Prostate gland (tissue), 2 donors: ENCODE results near the gene C1QTNF6. TPM values are rescaled to one million over a fixed set of nuclear protein-coding genes. Genes with fewer than 3 reads are reported as not detected.

ENCODE experiments used
- DNase-seq: peaks from one replicate; pipeline ENCODE4 v3.0.0-alpha.2; 2019; ENCODE audit warnings: low spot score
- H3K27ac ChIP-seq, 2 donors: fragments of 200-600 bp; sonication (generic); 2 replicates each; pipeline ENCODE4 v1.5.1; 2017 to 2019
- H3K27me3 ChIP-seq: fragments of 200-600 bp; sonication (generic); replicated peaks from 2 replicates; pipeline ENCODE4 v1.5.1; 2019; ENCODE audit not compliant: insufficient read depth
- H3K36me3 ChIP-seq, 2 donors: fragments of 200-600 bp; sonication (generic); 1 replicate in 1 of 2; 2 replicates in 1 of 2; pipeline versions ENCODE4 v1.5.1 to v1.8.1; 2017 to 2019
- H3K4me1 ChIP-seq: fragments of 200-600 bp; sonication (generic); replicated peaks from 2 replicates; pipeline ENCODE4 v1.5.1; 2019
- H3K4me3 ChIP-seq, 2 donors: fragments of 200-600 bp; sonication (generic); 2 replicates each; pipeline ENCODE4 v1.5.1; 2017 to 2019
- H3K9me3 ChIP-seq: fragments of 200-600 bp; sonication (generic); 2 replicates; pipeline ENCODE4 v1.5.1; 2017
- POLR2A ChIP-seq: fragments of 450-650 bp; IDR thresholded peaks from one replicate; pipeline ENCODE4 v1.6.1; 2016; ENCODE audit warnings: antibody characterized with exemption, mild to moderate bottlenecking
- POLR2AphosphoS5 ChIP-seq: sonication (generic); formaldehyde crosslinking; IDR thresholded peaks from one replicate; pipeline ENCODE4 v1.6.1; 2017; ENCODE audit warnings: antibody characterized with exemption
- WGBS: methylation state at CpG from one replicate; pipeline ENCODE4 v1.1.5; 2018; 5-methylcytosine and 5-hydroxymethylcytosine counted together
- intact Hi-C: fragments of 100-400 bp; cut with DNase I; formaldehyde crosslinking; loops from one replicate; pipeline ENCODE4 v1.14.2; 2022
- total RNA-seq, 2 donors: library from RNA; depleted of rRNA; stranded (reverse); fragments of >200 nt; gene quantifications; one replicate each; pipeline ENCODE4 v1.1.0, GENCODE V29; 2016
- TF ChIP-seq, protein P1 (sequence below), 4 experiments: fragments of 200-600 bp in 2 of 4; fragments of 450-650 bp in 2 of 4; sonication (generic) in 2 of 4; IDR thresholded peaks; 1 replicate in 3 of 4; 2 replicates in 1 of 4; pipeline ENCODE4 v1.5.1; 2016 to 2019; ENCODE audit warnings: antibody characterized with exemption in 4 of 4, mild to moderate bottlenecking in 2 of 4, moderate library complexity in 2 of 4

Gene C1QTNF6
- total RNA-seq, 2 donors from 2014 or later, result 2.1 to 9.3 TPM

DNA sequence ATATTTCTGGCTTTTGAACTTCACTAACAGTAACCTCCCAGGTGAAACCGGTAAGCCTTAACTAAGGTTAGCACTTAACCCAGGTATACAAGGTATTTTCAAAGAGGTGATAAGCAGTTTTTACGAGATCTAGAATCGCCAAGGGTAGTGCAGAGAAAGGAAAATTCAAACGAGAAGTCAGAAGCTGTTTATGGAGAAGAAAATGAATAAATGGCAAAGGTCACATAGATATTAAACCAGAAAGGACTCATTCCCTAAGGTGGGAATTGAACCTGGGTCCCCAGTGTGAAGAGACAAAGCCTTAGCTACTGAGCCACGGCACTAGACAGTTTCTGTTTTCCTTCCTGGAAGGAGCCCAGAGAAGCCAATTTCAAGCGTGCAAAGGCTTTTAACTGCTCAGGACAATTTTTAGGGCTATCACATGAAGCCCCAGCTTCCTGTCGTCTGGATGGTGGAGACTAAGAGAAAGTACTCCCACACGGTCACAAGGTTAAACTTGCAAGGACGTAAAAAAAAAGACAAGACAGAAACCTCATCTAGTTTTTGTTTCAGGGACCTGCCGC is 5.7 kb upstream of the C1QTNF6 start:
- WGBS, result 50% methylated on average over 10 of the region's 10 CpGs
- no peak for TF ChIP-seq POLR2A
- TF ChIP-seq, protein P1, sequence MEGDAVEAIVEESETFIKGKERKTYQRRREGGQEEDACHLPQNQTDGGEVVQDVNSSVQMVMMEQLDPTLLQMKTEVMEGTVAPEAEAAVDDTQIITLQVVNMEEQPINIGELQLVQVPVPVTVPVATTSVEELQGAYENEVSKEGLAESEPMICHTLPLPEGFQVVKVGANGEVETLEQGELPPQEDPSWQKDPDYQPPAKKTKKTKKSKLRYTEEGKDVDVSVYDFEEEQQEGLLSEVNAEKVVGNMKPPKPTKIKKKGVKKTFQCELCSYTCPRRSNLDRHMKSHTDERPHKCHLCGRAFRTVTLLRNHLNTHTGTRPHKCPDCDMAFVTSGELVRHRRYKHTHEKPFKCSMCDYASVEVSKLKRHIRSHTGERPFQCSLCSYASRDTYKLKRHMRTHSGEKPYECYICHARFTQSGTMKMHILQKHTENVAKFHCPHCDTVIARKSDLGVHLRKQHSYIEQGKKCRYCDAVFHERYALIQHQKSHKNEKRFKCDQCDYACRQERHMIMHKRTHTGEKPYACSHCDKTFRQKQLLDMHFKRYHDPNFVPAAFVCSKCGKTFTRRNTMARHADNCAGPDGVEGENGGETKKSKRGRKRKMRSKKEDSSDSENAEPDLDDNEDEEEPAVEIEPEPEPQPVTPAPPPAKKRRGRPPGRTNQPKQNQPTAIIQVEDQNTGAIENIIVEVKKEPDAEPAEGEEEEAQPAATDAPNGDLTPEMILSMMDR (IDR thresholded peaks at IDR 0.05), result no peak
- TF ChIP-seq POLR2AphosphoS5, result no peak

DNA sequence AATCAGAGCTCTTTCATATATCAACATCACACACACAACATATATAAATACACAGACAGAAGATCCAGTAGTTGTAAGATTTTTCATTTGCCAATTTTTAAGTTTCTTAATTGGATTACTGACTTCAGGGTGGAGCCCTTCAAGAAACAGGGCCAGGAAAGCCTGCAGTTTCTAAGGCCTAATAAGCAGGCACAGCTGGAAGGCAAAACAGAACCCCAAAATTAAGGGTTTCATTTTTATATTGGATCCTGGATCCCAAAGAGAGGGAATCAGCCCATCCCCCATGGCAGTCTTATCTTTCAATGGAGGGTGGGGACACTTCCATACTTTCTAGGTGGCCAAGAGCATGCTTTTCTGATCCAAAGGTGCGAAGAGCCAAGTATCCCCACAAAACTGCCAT is 4.7 kb upstream of the C1QTNF6 start:
- Histone ChIP-seq H3K27me3 (no peaks in the 10 kb centered on the region), H3K4me1 (peaks cover 26% of the 10 kb centered on the region), H3K9me3 (no peaks in the 10 kb centered on the region), H3K4me3 (no peak overlapping the region), H3K27ac (no peak overlapping the region), H3K36me3 (no peaks in the 10 kb centered on the region)
- no peak for TF ChIP-seq POLR2A
- no peak for TF ChIP-seq POLR2AphosphoS5
- TF ChIP-seq, protein P1 (IDR thresholded peaks at IDR 0.05), result no peak
- no peak for DNase-seq
- WGBS, result 100% methylated on average over 1 of the region's 1 CpG
- intact Hi-C loops, result loop anchor here (10.0 kb wide), 1 partner anchor 408 kb away; no protein-coding TSS in a partner anchor

More for the DNA sequence above, 5.7 kb upstream of the C1QTNF6 start:
- intact Hi-C loops, result loop anchor here (10.0 kb wide), 1 partner anchor 409 kb away; no protein-coding TSS in a partner anchor
- H3K27me3 ChIP-seq, result no peaks in the 10 kb centered on the region
- peak overlapping the region in 1 of 2 donors; percentile 24 for H3K27ac ChIP-seq
- peaks cover 32% of the 10 kb centered on the region for H3K4me1 ChIP-seq
- H3K9me3 ChIP-seq, result no peaks in the 10 kb centered on the region
- no peak overlapping the region for H3K4me3 ChIP-seq
- H3K36me3 ChIP-seq, result no peaks in the 10 kb centered on the region
- DNase-seq, result no peak

DNA sequence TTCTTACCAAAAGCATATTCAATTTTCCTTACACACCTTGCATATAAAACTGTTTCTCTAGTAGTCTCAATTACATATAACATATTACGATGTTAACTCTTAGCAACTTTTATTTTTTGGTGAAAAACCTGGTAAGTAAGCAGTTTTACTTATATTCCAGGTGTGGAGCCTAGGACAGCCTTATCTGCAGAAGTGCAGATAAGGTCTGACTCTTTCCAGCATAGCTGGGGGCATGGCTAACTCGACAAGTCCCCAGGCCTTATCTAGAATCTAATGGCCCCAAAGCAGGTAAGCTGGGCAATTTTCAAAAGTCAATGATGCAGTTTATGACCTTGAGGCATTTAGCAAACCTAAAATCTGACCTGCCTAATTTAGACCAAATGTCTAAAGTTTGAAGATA is 4.2 kb upstream of the C1QTNF6 start:
- 58% methylated on average over 2 of the region's 2 CpGs for WGBS
- no peak overlapping the region for H3K4me3 ChIP-seq
- no peaks in the 10 kb centered on the region for H3K27me3 ChIP-seq
- TF ChIP-seq, protein P1 (IDR thresholded peaks at IDR 0.05), result no peak
- TF ChIP-seq POLR2AphosphoS5 (no peak), POLR2A (no peak)
- intact Hi-C loops, result loop anchor here (10.0 kb wide), 1 partner anchor 407 kb away; no protein-coding TSS in a partner anchor
- H3K27ac ChIP-seq, result no peak overlapping the region
- no peaks in the 10 kb centered on the region for H3K36me3 ChIP-seq
- H3K9me3 ChIP-seq, result no peaks in the 10 kb centered on the region
- no peak for DNase-seq
- peaks cover 22% of the 10 kb centered on the region for H3K4me1 ChIP-seq

DNA sequence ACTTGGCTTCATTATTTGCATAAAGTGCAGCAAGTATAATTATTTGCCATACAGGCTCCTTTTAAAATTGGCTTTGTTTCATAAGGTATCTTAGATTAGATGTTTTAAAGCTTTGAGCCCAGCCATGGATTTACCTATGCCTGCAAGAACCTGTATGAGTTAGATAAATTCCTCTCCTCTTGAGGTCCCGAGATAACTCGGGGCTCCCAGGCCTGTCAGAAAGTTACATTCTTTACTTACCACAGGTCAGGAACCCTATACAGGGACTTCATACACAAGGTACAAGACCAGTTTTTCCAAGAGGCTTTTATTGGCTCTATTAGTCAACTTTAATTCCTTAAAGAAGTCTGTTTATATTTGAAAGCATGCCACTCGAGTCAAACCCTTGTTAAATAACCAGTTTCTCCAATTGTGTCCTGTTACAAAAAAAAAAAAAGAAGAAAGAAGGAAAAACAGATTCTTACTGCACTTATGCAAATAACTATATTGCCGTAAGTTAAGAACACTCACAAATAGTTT is 2.3 kb upstream of the C1QTNF6 start:
- intact Hi-C loops, result loop anchor here (10.0 kb wide), 1 partner anchor 406 kb away; no protein-coding TSS in a partner anchor
- no peak for DNase-seq
- Histone ChIP-seq H3K27ac (no peak overlapping the region), H3K4me1 (peaks cover 14% of the 10 kb centered on the region), H3K27me3 (no peaks in the 10 kb centered on the region), H3K4me3 (no peak overlapping the region), H3K36me3 (no peaks in the 10 kb centered on the region), H3K9me3 (no peaks in the 10 kb centered on the region)
- WGBS, result 35% methylated on average over 4 of the region's 4 CpGs
- TF ChIP-seq POLR2AphosphoS5, result peak; percentile 27
- TF ChIP-seq POLR2A, result no peak

DNA sequence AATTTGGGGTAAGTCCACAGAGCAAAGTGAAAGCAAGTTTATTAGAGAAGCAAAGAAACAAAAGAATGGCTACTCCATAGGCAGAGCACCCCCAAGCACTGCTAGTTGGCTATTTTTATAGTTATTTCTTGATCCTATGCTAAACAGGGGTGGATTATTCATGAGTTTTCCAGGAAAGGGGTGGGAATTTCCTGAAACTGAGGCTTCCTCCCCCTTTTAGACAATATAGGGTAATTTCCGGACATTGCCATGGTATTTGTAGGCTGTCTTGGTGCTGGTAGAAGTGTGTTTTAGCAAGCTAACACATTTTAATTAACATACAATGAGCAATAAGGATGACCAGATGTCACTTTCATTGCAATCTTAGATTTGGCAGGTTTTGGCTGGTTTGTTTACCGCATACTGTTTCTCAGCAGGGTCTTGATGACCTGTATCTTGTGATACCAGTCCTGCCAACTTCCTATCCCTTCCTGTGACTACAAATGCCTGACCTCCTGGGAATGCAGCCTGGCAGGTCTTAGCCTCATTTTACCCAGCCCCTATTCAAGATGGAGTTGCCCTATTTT is 937 bp upstream of the C1QTNF6 start:
- 62% methylated on average over 2 of the region's 2 CpGs for WGBS
- intact Hi-C loops, result no loop called here

More for the DNA sequence above, 937 bp upstream of the C1QTNF6 start:
- no peaks in the 10 kb centered on the region for H3K36me3 ChIP-seq
- TF ChIP-seq POLR2AphosphoS5 (peak; percentile 3), POLR2A (no peak)
- TF ChIP-seq, protein P1 (IDR thresholded peaks at IDR 0.05), result no peak
- no peak for DNase-seq
- peaks cover 14% of the 10 kb centered on the region for H3K4me1 ChIP-seq
- H3K27ac ChIP-seq, result peak overlapping the region; percentile 72 to 83
- H3K9me3 ChIP-seq, result no peaks in the 10 kb centered on the region
- H3K4me3 ChIP-seq, result no peak overlapping the region
- no peaks in the 10 kb centered on the region for H3K27me3 ChIP-seq
